ENCODE measurements around the gene GJC2.

Gene GJC2

DNA sequence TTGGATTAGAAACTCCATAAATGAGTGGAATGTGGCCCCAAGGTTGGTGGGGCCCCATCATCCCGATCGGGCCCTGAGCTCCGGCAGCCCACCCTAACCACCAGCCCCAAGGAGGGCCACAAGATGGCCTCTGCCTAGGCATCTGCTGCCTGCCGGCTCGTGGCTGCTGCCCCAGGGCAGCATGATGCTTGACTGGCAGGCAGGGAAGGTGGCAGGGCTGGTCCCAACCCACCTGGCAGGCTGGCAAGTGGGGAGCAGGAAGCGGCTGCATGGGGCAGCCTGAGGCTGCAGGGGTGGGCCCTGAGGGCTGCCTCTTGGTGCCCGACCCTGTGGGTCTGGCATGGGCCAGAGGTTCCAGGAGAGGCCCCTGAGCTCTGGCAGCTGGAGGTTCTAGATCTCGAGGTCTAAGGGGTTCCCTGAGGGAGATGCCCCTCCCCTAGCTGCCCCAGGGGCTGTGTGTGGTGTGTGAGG lies 760 bp upstream of the GJC2 start:
- H3K36me3 ChIP-seq (ENCODE audit: insufficient read depth, low read length): peaks cover 15% of the 10 kb centered on the region; the same call in 1 of the 2 replicates
- H3K27me3 ChIP-seq (ENCODE audit: insufficient read depth, low read length, poor library complexity, severe bottlenecking): no peaks in the 10 kb centered on the region
- H3K79me2 ChIP-seq (ENCODE audit: insufficient read depth, low read length): peaks cover 34% of the 10 kb centered on the region
- H3F3A ChIP-seq (ENCODE audit: low read depth): no peaks in the 10 kb centered on the region
- TF ChIP-seq CTCF (conservative IDR thresholded peaks at IDR 0.05; ENCODE audit: low read length) (no peak), EZH2phosphoT487 (IDR thresholded peaks at IDR 0.05; ENCODE audit: borderline replicate concordance) (no peak)
- H3K9me2 ChIP-seq (replicated peaks; ENCODE audit: low read depth, low read length): no peaks in the 10 kb centered on the region
- H4K20me1 ChIP-seq (ENCODE audit: insufficient read depth, low read length, poor library complexity, severe bottlenecking): peaks cover 32% of the 10 kb centered on the region
- no peak overlapping the region for H3K4me3 ChIP-seq (ENCODE audit: low read length, poor library complexity, severe bottlenecking)
- no peak overlapping the region for H3K4me2 ChIP-seq (ENCODE audit: low read depth, low read length, poor library complexity, severe bottlenecking)
- H3K4me1 ChIP-seq (ENCODE audit: insufficient read depth, low read length, poor library complexity, severe bottlenecking): peaks cover 8% of the 10 kb centered on the region
- no peak overlapping the region for H2AFZ ChIP-seq (ENCODE audit: low read length)
- no peak overlapping the region for H3K9ac ChIP-seq (ENCODE audit: low read depth, low read length, poor library complexity, severe bottlenecking)
- no peaks in the 10 kb centered on the region for H3K9me3 ChIP-seq (ENCODE audit: insufficient read depth, low read depth, low read length)

DNA sequence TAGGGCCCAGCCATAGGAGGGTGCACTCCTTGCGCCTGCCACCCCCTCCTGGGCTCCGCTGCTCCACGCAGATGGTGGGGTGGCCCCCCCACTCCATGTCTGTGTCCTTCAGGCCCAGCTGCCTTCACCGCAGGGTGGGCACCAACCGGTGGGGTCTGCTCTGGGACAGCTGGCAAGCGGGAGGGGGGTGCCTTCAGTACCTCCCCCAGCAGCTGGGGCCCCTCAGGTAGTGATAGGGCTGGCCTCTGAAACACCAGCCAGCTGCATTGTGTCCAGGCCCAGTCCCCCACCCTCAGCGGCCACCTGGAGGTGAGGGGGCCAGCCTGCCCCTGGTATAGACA lies 360 bp downstream of the GJC2 start:
- no peaks in the 10 kb centered on the region for H3K9me2 ChIP-seq (replicated peaks; ENCODE audit: low read depth, low read length)
- TF ChIP-seq CTCF (conservative IDR thresholded peaks at IDR 0.05; ENCODE audit: low read length) (no peak), EZH2phosphoT487 (IDR thresholded peaks at IDR 0.05; ENCODE audit: borderline replicate concordance) (no peak)
- peaks cover 15% of the 10 kb centered on the region; the same call in 1 of the 2 replicates for H3K36me3 ChIP-seq (ENCODE audit: insufficient read depth, low read length)
- no peak overlapping the region for H3K4me2 ChIP-seq (ENCODE audit: low read depth, low read length, poor library complexity, severe bottlenecking)
- peaks cover 3% of the 10 kb centered on the region for H3K4me1 ChIP-seq (ENCODE audit: insufficient read depth, low read length, poor library complexity, severe bottlenecking)
- no peak overlapping the region for H2AFZ ChIP-seq (ENCODE audit: low read length)
- H3K9ac ChIP-seq (ENCODE audit: low read depth, low read length, poor library complexity, severe bottlenecking): no peak overlapping the region
- H3K4me3 ChIP-seq (ENCODE audit: low read length, poor library complexity, severe bottlenecking): no peak overlapping the region
- no peaks in the 10 kb centered on the region for H3K27me3 ChIP-seq (ENCODE audit: insufficient read depth, low read length, poor library complexity, severe bottlenecking)
- H4K20me1 ChIP-seq (ENCODE audit: insufficient read depth, low read length, poor library complexity, severe bottlenecking): peaks cover 22% of the 10 kb centered on the region
- no peaks in the 10 kb centered on the region for H3F3A ChIP-seq (ENCODE audit: low read depth)
- peaks cover 23% of the 10 kb centered on the region; the same call in 1 of the 2 replicates for H3K79me2 ChIP-seq (ENCODE audit: insufficient read depth, low read length)
- no peaks in the 10 kb centered on the region for H3K9me3 ChIP-seq (ENCODE audit: insufficient read depth, low read depth, low read length)

GRCh38 chr1:228150461-228151179 lies 890 bp downstream of the GJC2 start:
- no peaks in the 10 kb centered on the region for H3K9me2 ChIP-seq (replicated peaks; ENCODE audit: low read depth, low read length)
- H3K9ac ChIP-seq (ENCODE audit: low read depth, low read length, poor library complexity, severe bottlenecking): no peak overlapping the region
- H3F3A ChIP-seq (ENCODE audit: low read depth): no peaks in the 10 kb centered on the region
- no peak for TF ChIP-seq EZH2phosphoT487 (IDR thresholded peaks at IDR 0.05; ENCODE audit: borderline replicate concordance)
- TF ChIP-seq CTCF (conservative IDR thresholded peaks at IDR 0.05; ENCODE audit: low read length): no peak
- H3K4me3 ChIP-seq (ENCODE audit: low read length, poor library complexity, severe bottlenecking): no peak overlapping the region
- H2AFZ ChIP-seq (ENCODE audit: low read length): no peak overlapping the region
- H3K36me3 ChIP-seq (ENCODE audit: insufficient read depth, low read length): peaks cover 15% of the 10 kb centered on the region; the same call in 1 of the 2 replicates
- H3K27me3 ChIP-seq (ENCODE audit: insufficient read depth, low read length, poor library complexity, severe bottlenecking): no peaks in the 10 kb centered on the region
- peaks cover 3% of the 10 kb centered on the region for H3K4me1 ChIP-seq (ENCODE audit: insufficient read depth, low read length, poor library complexity, severe bottlenecking)
- H4K20me1 ChIP-seq (ENCODE audit: insufficient read depth, low read length, poor library complexity, severe bottlenecking): peaks cover 17% of the 10 kb centered on the region
- no peak overlapping the region for H3K4me2 ChIP-seq (ENCODE audit: low read depth, low read length, poor library complexity, severe bottlenecking)
- H3K9me3 ChIP-seq (ENCODE audit: insufficient read depth, low read depth, low read length): no peaks in the 10 kb centered on the region
- peaks cover 18% of the 10 kb centered on the region; the same call in 1 of the 2 replicates for H3K79me2 ChIP-seq (ENCODE audit: insufficient read depth, low read length)
